Activated CD8-positive, alpha-beta memory T cell treated with anti-CD3 and anti-CD28 coated beads for 48 hours (primary cell): ENCODE measurements around the gene ALPL.

Source experiments
- DNase-seq, 3 experiments: peaks; one replicate each; pipeline ENCODE4 v3.0.0-alpha.2; 2020; ENCODE audit warnings: low read depth in 2 of 3, low spot score in 2 of 3

ALPL gene

DNA sequence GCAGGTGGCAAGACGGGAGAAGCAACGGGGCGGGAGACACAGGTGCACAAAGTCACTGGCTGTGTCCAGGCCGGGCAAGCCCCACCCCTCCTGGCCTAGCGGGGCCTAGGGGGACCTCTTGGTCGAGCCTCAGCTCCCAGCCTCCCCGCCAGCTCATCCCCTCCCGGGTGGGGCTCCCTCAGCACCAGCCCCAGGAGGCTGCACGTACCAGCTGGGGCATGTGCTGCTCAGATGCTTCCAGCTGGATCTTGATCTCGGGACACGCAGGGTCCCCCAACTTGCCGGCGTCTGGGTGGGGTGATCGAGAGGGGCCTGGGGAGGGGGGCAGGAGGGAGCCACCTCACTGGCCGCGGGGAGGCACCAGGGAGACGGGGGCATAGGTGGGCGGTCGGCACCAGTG, 88.5 kb downstream of the ALPL start:
- DNase-seq: no peak

DNA sequence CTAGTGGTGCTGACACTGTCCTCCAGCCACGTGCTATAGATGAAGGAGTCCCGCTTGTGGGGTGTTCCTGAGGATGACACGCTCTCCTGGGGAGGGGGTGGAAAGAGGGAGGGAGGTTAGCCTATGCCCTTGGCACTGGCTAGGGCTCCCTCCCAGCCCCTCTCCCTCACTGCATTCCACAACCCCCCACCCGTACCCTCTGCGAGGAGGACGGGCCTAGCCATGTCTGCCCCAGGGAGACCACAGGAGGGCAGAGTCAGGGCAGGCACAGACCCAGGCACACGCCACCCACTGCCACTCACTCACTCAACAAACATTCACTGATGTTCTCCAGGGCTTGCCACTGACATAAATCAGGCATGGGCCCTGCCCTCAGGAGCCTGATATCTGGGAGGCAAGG, 89.2 kb downstream of the ALPL start:
- DNase-seq: no peak

DNA sequence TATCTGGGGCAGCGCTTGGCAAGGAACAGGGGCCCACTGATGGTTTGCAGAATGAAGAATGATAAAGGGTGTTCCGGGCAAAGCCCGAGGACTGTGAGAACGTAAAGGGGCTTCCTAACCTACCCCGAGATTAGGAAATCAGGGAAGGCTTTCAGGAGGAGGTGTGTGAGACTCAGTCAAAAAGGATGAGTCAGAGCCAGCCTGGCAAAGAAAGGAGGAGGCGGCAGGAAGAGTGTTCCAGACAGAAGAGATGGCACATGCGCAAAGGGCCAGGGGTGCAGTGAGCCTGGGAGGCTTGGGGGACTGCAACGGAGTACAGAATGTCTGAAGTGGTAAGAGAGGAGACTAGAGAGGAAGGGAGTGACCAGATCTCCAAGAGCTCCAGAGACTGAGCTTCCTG, 89.7 kb downstream of the ALPL start:
- no peak for DNase-seq

DNA sequence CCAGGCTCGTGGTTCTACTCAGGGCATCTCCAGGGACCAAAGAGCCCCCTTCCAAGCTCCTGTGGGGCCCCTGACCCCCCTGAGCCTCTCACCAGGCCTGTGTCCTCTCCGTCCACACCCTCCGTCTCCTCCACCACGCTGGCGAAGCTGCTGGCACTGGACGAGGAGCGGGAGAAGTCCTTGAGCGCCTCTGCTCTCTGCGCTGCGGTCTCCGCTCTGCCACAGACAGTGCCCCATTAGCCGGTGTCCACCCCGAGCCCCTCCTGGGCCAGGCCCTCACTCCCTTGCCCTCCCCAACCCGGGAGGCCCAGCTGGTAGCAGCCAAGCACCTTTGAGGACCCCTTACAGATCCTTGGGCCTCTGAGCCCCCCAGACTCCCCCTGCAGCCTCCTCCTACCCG, 90.2 kb downstream of the ALPL start:
- no peak for DNase-seq

DNA sequence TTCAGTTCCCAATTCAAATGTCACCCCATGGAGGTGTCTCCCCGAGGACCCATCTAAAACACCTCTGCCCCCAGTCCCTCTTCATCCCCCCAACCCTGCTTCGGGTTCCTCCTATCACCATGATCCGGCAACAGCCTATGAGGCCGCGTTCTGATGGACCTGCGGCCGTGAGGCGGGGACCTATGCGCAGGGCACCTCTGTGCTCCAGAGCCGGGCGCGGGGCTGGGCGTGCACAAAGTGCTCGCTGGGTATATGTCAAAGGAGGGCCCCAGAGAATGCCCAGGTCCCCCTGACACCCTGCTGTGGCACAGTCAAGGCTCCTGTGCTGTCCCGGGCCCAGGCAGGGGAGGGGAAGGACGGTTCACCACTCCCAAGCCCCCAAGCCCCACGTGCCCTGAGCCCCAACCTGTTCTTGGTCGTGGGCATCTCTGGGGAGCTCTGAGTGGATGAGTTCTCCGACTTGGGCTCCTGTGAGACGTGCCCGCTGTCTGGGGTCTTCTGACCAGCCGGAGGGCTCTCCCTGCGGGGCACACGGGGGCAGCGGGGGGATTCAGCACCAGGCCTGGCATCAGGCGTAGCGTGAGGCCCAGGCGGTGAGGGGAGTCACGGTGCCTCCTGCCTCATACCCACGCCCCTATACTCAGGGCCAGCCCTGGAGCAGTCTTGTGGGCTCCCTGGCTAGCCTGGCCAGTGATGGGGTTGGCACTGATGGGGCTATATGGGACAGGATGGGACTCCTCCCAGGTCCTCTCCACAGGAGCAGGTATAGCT, 92.2 kb downstream of the ALPL start:
- no peak for DNase-seq

DNA sequence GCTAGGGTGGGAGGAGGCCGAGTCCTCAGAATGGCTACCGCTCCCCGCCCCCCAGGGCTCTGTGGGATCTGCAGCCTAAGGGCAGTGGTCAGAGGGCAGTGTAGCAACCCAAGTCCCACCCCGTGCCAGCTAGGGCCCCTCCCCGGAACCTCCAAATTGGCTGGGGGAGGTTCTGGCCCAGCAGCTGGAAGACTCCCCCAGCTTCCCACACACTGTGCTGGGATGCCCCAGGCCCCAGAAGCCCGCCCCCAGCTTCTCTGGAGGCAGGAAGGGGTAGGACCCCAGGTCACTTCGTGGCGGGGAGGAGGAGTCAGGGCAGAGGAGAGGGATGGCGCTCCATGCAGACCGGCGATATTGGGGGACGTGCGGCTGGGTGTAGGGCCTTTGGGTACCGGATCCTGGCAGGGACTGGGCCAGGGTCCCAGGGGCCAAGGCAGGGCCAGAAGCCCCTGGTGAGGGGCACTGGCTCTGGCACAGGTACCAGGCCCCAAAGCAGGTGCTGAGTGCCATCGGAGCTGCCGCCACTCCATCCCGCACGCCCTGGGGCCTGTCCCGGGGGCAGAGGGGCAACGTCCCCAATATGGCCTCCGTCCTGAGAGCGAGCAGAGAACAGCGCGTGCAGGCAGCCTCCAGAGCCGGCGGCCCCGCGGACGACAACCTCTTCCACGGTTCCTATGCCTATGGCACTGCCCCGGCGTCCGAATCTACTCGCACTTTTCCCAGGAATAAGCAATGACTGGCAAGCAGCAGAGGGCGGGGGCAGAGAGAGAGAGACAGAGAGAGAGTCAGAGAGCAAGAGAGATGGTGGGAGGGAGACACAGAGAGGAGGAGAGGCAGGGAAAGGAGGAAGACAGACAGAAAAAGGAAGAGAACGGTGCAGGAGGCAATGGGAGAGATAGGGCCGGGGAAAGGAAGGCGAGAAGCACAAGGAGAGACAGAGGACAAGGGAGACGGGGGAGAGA, 94.2 kb downstream of the ALPL start:
- DNase-seq: no peak

DNA sequence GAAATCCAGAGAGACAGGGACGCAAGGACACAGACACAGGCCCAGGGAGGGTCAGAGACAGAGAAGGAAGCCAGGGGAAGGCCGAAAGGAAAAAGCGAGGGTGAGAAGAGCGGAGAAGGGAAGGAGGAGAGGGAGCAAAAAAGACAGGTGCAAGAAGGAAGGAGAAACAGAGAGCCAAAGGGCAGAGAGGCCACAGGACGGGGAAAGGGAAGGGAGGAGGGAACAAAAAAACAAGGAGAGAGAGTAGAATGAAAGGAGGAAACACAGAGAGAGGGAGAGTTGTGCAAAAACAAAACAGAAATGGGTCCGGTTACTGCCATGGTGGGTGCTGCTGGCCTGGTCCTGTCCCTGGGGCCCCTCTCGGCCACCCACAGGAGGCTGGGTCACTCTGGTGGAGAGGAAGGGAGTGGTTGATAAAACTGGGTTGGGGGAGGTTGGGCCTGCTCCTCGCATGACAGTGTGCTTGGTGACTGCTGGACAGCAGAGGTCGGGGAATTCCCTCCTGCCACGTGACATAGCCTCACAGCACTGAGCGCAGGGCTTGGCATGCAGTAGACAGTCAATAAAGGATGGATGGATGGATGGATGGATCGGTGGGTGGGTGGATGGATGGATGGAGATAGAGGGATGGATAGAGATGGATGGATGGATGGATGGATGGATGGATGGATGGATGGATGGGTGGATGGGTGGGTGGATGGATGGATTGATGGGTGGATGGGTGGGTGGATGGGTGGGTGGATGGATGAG, 95.2 kb downstream of the ALPL start:
- DNase-seq: no peak

DNA sequence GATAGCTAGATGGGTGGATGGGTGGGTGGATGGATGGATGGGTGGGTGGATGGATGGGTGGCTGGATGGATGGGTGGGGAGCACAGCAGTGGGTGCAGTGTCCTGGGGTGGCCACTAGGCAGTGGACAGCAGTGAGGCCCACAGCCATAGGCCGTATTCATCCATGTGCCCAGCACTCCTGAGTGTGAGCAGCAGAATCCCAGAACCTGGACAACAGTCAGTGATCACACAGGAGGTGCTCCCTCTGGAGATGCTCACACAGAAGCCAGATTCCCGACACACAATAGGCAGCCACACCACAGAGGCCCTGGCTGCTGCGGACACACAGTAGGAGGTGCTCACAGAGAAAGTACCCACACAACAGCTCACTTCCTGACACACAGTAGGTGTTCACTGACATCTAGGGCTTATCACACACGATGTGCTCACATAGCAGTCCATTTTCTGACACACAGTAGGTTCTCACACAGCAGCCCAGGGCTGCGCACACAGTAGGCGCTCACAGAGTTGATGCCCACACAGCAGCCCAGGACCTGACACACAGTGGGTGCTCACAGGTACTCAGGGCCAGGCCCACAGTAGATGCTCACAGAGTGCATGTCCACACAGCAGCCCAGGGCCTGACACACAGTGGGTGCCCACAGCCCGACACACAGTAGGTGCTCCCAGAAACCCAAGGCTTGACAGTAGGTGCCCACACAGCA, 95.9 kb downstream of the ALPL start:
- no peak for DNase-seq

DNA sequence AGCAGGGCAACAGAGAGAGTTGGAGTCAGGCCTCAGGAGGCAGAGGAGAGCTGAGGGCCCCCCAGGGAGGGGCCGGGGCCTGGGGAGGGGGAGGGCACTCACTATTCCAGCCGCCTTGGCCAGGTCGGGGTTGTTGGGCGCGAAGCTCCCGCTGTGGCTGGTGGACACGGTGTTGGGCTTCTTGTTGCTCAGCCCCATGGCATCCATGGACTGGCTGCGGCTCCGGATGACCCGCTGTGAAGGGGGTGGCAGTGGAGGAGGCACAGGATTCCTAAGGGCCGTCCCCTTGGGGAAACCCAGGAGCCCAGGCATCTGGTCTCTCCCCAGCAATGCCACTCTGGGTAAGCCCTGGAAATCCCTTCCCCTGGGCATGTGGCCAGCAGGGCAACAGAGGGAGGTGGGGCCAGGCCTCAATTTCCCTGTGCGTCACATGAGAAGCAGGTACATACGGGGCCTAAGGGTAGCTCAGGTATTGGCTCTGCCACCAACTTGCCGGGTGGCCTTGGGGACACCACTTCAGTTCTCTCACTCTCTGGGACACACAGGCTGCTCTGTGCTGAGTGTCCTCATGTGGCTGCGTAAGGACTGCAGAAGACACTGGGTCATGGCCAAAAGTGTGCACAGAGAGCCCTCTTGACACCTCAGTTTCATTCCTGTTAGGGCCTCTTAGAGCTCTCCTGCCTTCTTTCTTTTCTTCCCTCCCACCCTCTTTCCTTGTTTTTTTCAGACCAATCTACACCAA, 96.9 kb downstream of the ALPL start:
- DNase-seq: no peak

DNA sequence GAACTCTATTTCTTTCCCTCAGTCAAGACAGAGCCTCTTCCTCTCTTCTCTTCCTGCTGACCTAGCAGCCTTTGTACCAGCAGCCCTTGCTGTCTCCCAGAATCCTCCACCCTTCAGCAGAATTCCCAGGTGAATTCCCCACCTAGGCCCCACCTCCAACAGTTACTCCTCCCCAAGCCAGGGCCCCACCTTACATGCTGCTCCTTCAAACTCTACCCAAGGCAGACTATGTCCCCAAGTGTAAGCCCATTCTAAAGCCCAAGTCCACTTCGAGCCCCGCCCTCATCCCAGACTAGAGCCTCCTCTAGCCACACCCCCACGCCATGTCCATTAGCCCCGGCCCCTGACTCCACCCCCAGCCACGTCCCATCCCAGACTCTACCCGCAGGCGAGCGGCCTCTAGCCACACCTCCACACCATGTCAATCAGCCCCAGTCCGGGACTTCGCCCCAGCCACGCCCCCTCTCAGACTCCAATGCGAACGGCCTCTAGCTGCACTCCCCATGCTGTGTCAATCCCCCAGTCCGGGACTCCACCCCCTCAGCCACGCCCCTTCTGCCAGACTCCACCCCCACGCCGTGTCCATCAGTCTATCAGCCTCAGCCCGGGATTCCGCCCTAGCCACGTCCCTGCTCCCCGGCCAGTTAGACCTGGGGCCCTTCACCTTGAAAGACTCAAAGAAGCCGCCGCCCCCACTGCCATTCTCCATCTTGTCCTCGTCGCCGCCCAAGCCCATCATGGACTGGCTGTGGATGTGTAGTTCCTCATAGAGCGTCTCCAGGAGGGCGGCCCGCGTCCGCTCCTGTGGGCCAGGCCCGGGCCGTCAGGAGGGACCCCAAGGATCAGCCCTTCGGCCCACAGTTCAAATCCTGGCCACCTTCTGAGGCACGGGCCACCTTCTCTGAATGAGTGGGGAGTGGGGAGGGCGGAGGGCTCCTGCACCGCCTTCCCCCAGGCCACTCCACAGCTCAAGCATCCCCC, 98.6 kb downstream of the ALPL start:
- DNase-seq: peak; percentile 8 to 34 (median 33)

DNA sequence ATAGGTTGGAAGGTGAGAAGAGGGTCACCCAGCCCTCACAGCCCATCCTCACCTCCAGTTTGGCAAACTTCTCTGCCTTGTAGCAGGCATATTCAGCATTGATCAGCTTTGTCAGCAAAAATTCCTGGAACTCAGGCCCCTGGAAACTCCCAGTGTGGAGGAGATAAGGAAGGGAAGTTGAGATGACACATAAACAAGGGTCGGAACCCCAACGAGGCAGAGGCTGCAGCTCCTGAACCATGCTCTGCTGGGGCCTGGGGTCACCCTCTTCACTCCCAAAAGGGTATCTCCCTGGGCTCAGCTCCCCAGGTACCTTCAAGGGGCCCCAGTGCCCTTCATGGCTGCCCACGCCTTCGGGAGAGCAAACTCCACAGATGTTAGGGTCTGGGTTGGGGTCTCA, 99.6 kb downstream of the ALPL start:
- no peak for DNase-seq

DNA sequence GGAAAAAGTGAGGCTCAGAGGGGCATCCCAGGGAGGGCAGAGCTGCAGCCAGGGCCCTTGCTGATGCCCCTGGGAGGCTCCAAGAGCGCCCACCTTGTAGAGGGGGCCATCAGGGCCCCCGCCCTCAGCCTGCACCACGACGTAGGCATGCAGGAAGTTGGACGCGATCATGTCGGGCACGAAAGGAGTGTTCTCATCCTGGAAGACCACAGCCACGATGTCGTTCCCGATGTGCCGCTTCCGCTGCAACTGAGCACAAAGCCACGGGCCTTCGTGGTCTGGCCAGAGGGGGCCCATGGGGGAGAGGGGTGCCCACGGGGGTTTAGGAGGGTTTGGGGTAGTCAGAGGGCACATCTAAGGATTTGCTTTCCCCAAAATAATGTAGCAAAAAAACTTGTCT, 100.8 kb downstream of the ALPL start:
- DNase-seq: no peak

DNA sequence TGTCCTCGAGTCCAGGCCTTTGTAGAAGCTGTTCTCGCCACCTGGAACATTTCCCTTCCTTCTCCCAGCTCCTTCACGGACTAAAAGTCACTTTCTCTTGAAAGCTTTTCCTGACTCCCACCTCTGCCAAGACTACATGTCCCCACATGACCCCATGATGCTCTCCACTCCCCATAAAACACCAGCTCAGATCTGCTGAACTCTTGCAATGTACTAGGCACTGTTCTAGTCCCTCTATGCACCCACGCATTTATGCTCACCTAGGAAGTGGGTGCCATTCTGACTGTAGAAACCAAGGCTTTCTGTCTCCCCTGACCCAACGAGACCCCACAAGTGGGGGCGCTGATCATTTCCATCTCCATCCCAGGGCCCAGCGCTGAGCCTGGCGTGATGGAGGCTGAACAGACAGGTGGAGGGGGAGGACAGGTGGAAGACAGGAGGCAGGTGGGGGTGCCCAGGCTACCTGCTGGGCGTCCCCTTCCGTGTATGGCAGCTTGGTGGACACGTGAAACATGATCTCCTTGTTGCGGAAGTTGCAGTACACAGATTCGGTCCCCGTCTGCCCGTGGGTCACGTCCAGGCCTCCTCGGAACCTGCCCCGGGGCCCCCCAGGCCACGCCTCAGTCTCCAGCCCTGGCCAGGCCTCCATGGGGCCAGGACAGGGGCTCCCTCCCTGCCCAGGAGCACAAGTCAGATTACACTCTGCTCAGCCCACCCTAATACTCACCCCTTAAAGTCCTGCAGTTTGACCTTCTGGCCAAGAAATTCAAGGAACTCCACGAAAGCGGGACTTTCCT, 102.0 kb downstream of the ALPL start:
- DNase-seq: no peak

DNA sequence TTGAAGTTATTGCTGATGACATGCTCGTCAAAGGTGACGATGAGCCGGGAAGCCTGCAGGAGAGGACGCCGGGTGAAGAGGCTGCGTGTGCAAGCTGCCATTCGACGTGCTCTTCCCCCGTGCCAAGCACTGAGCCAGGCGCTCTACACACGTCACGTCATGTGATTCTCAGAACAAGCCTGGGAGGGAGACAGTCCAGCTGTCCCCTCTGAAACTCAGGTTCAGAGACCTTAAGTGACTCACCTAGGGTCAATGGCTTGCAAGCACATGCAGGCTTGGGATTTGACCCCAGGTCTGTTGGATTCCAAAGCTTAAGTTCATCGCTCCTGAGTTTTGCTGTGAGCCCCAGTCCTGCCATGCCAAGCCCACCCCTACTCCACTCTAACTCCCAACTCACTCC, 102.8 kb downstream of the ALPL start:
- no peak for DNase-seq

DNA sequence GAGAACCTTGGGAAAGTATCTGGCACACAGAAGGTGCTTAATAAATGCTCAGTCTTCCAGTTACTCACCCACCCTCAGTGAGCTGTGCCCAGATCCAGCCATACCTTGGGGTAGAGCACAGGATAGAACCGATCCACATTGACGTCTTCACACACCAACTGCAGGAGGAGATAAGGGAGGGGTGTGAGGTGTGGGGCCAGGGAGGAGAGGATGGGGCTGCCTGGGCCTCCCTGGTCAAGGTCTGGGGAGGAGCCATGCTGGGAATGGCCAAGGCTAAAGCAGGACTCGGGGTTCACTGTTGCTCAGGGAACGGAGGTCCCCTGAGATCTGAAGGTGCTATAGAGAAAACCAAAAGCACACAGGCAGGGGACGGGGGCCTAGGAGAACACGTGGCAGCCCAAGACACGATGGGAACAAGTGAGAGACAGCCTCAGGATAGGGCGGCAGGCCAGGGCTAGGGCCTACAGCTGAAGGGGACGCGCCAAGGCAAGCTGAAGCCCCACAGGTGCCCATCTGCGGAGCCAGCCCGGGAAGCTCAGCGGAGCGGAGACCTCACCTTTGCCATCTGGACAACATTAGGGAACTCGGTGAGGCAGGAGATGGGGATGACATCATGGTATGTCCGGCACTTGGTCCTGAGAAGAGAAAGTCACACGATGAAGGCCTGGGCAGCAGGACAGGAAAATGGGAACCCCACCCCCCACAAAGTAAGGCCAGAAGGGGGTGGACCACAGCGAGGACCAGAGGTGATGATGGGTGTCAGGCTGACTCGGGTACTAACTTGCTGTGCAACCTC, 104.0 kb downstream of the ALPL start:
- DNase-seq: no peak

DNA sequence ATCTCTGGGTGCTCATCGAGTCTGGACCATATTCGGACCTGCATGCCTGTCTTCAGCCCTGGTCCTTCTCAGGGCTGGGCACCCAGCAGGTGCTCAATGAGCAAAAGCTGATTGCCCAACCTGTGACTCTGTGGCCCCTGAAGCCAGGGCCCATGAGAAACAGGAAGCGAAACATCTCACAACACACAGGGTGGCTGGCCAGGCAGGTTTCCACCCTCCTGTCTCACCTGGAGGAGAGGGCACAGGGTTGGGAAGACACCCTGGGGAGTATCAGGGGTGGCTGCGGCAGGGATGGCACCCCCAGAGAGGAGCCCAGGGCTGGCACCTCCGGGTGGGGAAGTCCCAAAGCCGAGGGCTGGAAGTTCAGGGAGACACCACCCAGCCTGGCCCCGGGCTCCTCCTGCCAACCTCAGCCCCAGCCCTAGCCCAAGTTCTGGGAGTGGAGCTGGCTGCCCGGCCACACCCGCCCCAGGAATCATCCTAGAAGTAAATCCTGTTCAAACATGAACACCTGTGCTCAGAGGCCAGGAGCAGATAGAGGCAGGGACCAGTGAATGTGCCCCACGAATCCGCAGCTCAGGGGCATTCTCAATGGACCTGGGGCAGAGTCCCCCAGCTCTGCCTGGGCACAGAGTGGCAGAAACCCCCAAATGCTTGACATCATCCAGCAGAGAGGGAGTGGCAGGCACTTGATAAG, 105.3 kb downstream of the ALPL start:
- DNase-seq: no peak

DNA sequence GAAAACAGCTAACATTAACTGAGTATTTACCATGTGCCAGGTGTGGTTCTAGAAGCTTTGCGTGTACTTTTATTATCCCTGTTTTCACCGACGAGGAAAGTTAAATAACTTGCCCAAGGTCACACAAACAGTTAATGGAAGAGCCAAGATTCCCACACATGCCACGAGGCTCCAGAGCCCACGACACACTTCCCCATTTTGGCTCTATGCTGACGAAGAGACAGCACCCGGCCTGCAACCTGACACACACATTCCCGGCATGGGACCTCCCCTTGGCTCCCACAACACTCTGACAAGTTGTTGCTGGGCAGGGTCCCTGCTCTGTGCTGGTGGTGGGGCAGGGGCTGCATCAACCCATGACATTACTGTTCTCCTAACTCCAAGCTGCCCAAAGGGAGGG, 107.1 kb downstream of the ALPL start:
- no peak for DNase-seq
